ENCODE data around the gene ZNF276.
"Not testable (repeated sequence)": the region's sequence is repeated elsewhere in the genome, so short reads cannot be mapped to it uniquely, and the experiment has no call there.

ZNF276 gene

GRCh38 chr16:89765292-89765830 is 44.0 kb downstream of the ZNF276 start:
- H3K4me3 ChIP-seq (ENCODE audit: low read length) = no peak overlapping the region
- no peaks in the 10 kb centered on the region for H3K36me3 ChIP-seq (ENCODE audit: control insufficient read depth, insufficient read depth, low read length)
- no peaks in the 10 kb centered on the region for H3K4me1 ChIP-seq (ENCODE audit: control insufficient read depth, insufficient read depth, low read length)
- H3K27ac ChIP-seq (ENCODE audit: low read depth, low read length) = no peak overlapping the region
- no peak overlapping the region for H3K9ac ChIP-seq (ENCODE audit: low read length)
- H3K27me3 ChIP-seq (ENCODE audit: control insufficient read depth, insufficient read depth, low read length) = no peaks in the 10 kb centered on the region

GRCh38 chr16:89770367-89770766 is 49.0 kb downstream of the ZNF276 start:
- H3K4me1 ChIP-seq (ENCODE audit: control insufficient read depth, insufficient read depth, low read length) = no peaks in the 10 kb centered on the region
- no peaks in the 10 kb centered on the region for H3K36me3 ChIP-seq (ENCODE audit: control insufficient read depth, insufficient read depth, low read length)
- no peak overlapping the region for H3K4me3 ChIP-seq (ENCODE audit: low read length)

DNA sequence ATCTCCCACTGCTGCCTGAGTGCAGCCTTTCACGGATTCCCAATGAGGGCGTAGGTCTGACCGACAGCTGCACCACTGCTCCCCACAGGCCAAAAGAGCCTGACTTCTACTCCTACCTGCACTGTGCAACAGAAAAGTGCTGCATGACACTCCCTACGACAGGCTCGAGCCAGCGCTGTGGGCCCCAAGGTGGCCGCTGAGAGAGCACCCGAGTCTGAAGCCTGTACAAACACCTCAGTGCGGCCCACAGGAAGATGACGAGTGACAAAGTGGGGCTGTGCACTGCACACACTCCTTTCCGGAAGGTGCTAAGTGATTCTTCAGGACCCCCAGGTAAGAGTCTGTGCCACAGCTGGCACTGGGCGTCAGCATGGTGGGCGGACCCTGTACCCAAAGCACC is 53.9 kb downstream of the ZNF276 start:
- H3K4me1 ChIP-seq (ENCODE audit: control insufficient read depth, insufficient read depth, low read length) = no peaks in the 10 kb centered on the region
- no peaks in the 10 kb centered on the region for H3K36me3 ChIP-seq (ENCODE audit: control insufficient read depth, insufficient read depth, low read length)
- no peaks in the 10 kb centered on the region for H3K27me3 ChIP-seq (ENCODE audit: control insufficient read depth, insufficient read depth, low read length)
- H3K9ac ChIP-seq (ENCODE audit: low read length) = no peak overlapping the region
- H3K27ac ChIP-seq (ENCODE audit: low read depth, low read length) = no peak overlapping the region
- H3K4me3 ChIP-seq (ENCODE audit: low read length) = no peak overlapping the region

More at GRCh38 chr16:89770367-89770766, 49.0 kb downstream of the ZNF276 start:
- Histone ChIP-seq H3K27ac (ENCODE audit: low read depth, low read length) (no peak overlapping the region), H3K27me3 (ENCODE audit: control insufficient read depth, insufficient read depth, low read length) (no peaks in the 10 kb centered on the region), H3K9ac (ENCODE audit: low read length) (no peak overlapping the region)

- H3K36me3 ChIP-seq (ENCODE audit: control insufficient read depth, insufficient read depth, low read length); H3K4me3 ChIP-seq (ENCODE audit: low read length); H3K4me1 ChIP-seq (ENCODE audit: control insufficient read depth, insufficient read depth, low read length); H3K27me3 ChIP-seq (ENCODE audit: control insufficient read depth, insufficient read depth, low read length); H3K9ac ChIP-seq (ENCODE audit: low read length); H3K27ac ChIP-seq (ENCODE audit: low read depth, low read length): not testable (repeated sequence)
Observed at GRCh38 chr16:89778211-89778610, 56.9 kb downstream of the ZNF276 start.

DNA sequence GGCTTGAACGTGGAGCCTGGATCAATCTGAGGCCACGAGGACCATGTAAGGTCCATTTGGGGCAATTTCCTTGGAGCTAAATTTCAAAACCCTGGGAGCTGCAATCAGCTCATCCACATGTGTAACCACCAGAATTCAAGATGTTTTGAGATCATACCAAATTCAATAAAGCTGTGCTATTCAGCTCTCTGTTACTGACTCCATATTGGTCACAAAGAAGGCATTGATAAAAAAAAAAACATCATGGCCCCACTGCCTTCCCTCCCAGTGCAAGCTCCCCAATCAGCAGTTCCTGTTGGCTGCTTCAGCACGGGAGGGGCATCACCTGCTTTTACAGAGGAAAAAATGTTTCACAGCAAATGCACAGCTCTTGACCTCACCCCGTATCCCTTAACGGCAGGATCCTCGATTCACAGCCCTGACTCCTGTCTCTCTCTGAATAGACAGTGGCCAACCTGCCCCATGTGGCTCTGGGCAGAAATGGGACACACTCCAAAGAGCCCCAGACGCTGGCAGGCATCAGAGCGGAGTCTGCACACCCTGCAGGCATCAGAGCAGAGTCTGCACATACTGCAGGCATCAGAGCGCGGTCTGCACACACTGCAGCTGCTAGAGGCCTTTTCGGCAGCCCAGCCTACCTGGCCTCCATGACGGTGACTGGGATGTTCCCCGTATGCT is 58.0 kb downstream of the ZNF276 start:
- no peaks in the 10 kb centered on the region for H3K27me3 ChIP-seq (ENCODE audit: control insufficient read depth, insufficient read depth, low read length)
- no peak overlapping the region for H3K27ac ChIP-seq (ENCODE audit: low read depth, low read length)
- H3K36me3 ChIP-seq (ENCODE audit: control insufficient read depth, insufficient read depth, low read length) = no peaks in the 10 kb centered on the region
- no peak overlapping the region for H3K4me3 ChIP-seq (ENCODE audit: low read length)
- H3K4me1 ChIP-seq (ENCODE audit: control insufficient read depth, insufficient read depth, low read length) = no peaks in the 10 kb centered on the region
- H3K9ac ChIP-seq (ENCODE audit: low read length) = no peak overlapping the region

DNA sequence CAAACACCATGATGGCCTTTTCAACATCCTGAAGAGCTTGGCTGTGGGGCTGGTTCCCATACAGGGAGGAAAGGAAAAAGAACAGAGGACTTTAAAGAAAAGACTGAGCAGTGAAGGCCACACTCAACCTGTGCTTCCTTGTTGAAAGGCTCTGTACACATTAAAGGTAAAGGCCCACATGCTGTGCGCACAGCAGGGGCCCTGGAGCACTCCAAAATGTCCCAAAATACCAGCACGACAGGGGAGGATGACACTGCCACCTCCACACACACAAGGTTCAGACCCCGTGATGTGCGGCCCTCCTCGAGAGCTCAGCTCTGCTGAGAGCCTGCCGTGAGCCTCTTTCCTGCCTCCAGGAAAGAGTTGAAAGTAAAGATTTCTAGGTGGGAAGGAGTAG is 58.6 kb downstream of the ZNF276 start:
- no peak overlapping the region for H3K9ac ChIP-seq (ENCODE audit: low read length)
- H3K4me1 ChIP-seq (ENCODE audit: control insufficient read depth, insufficient read depth, low read length) = no peaks in the 10 kb centered on the region
- H3K36me3 ChIP-seq (ENCODE audit: control insufficient read depth, insufficient read depth, low read length) = no peaks in the 10 kb centered on the region
- no peaks in the 10 kb centered on the region for H3K27me3 ChIP-seq (ENCODE audit: control insufficient read depth, insufficient read depth, low read length)
- H3K27ac ChIP-seq (ENCODE audit: low read depth, low read length) = no peak overlapping the region
- H3K4me3 ChIP-seq (ENCODE audit: low read length) = no peak overlapping the region

GRCh38 chr16:89782489-89782888 is 61.2 kb downstream of the ZNF276 start:
- Histone ChIP-seq H3K36me3 (ENCODE audit: control insufficient read depth, insufficient read depth, low read length) (no peaks in the 10 kb centered on the region), H3K27me3 (ENCODE audit: control insufficient read depth, insufficient read depth, low read length) (no peaks in the 10 kb centered on the region), H3K4me3 (ENCODE audit: low read length) (no peak overlapping the region), H3K9ac (ENCODE audit: low read length) (no peak overlapping the region), H3K27ac (ENCODE audit: low read depth, low read length) (no peak overlapping the region), H3K4me1 (ENCODE audit: control insufficient read depth, insufficient read depth, low read length) (no peaks in the 10 kb centered on the region)

GRCh38 chr16:89783952-89784351 is 62.6 kb downstream of the ZNF276 start:
- not testable (repeated sequence) for H3K36me3 ChIP-seq (ENCODE audit: control insufficient read depth, insufficient read depth, low read length); H3K4me1 ChIP-seq (ENCODE audit: control insufficient read depth, insufficient read depth, low read length); H3K27ac ChIP-seq (ENCODE audit: low read depth, low read length); H3K4me3 ChIP-seq (ENCODE audit: low read length); H3K9ac ChIP-seq (ENCODE audit: low read length); H3K27me3 ChIP-seq (ENCODE audit: control insufficient read depth, insufficient read depth, low read length)

DNA sequence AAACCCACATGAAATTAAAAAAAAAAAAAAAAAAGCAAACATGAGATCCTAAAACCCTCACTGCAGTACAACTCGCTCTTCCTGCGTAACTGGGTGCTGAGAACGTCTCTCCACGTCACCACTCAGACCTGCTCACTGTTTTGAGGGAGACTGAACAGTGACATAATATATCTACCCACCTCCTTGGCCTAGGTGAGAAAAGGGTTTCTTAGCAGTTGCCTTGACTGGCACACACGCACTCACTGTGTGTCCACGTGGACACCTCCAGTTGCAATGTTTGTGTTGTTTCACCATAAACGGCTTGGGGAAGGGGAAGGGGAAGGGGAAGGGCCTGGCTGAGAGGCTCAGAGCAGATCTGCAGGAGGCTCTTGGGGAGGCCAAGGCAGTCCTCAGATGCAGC is 63.1 kb downstream of the ZNF276 start:
- H3K9ac ChIP-seq (ENCODE audit: low read length) = no peak overlapping the region
- H3K27me3 ChIP-seq (ENCODE audit: control insufficient read depth, insufficient read depth, low read length) = no peaks in the 10 kb centered on the region
- no peaks in the 10 kb centered on the region for H3K36me3 ChIP-seq (ENCODE audit: control insufficient read depth, insufficient read depth, low read length)
- H3K4me1 ChIP-seq (ENCODE audit: control insufficient read depth, insufficient read depth, low read length) = no peaks in the 10 kb centered on the region
- no peak overlapping the region for H3K27ac ChIP-seq (ENCODE audit: low read depth, low read length)
- H3K4me3 ChIP-seq (ENCODE audit: low read length) = no peak overlapping the region

DNA sequence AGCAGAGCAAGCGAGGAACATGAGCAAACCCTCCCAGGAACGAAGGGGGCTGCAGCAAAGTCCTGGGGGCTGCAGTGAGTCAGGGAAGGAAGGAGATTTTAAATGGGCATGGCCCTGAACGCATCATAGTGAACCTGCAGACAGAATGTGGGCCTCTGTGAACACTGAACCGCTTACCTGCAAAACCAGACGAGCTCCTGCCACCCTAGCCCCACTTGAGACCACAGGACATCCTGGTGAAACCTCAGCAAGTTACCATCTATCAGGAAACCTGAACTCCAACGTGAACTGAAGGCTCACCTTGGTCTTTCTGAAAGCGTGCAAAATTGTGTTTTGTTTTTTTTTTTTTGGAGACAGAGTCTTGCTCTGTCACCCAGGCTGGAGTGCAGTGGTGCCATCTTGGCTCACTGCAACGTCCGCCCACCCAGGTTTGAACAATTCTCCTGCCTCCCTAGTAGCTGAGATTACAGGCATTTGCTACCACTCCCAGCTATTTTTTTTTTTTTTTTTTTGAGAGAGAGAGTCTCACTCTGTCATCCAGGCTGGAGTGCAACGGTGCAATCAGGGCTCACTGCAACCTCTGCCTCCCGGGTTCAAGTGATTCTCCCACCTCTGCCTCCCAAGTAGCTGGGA is 64.3 kb downstream of the ZNF276 start:
- no peaks in the 10 kb centered on the region for H3K27me3 ChIP-seq (ENCODE audit: control insufficient read depth, insufficient read depth, low read length)
- no peaks in the 10 kb centered on the region for H3K4me1 ChIP-seq (ENCODE audit: control insufficient read depth, insufficient read depth, low read length)
- no peak overlapping the region for H3K9ac ChIP-seq (ENCODE audit: low read length)
- H3K4me3 ChIP-seq (ENCODE audit: low read length) = no peak overlapping the region
- no peak overlapping the region for H3K27ac ChIP-seq (ENCODE audit: low read depth, low read length)
- no peaks in the 10 kb centered on the region for H3K36me3 ChIP-seq (ENCODE audit: control insufficient read depth, insufficient read depth, low read length)

GRCh38 chr16:89786474-89787364 is 65.4 kb downstream of the ZNF276 start:
- Histone ChIP-seq H3K4me3 (ENCODE audit: low read length) (no peak overlapping the region), H3K27ac (ENCODE audit: low read depth, low read length) (no peak overlapping the region), H3K27me3 (ENCODE audit: control insufficient read depth, insufficient read depth, low read length) (no peaks in the 10 kb centered on the region), H3K36me3 (ENCODE audit: control insufficient read depth, insufficient read depth, low read length) (no peaks in the 10 kb centered on the region), H3K4me1 (ENCODE audit: control insufficient read depth, insufficient read depth, low read length) (no peaks in the 10 kb centered on the region), H3K9ac (ENCODE audit: low read length) (no peak overlapping the region)

DNA sequence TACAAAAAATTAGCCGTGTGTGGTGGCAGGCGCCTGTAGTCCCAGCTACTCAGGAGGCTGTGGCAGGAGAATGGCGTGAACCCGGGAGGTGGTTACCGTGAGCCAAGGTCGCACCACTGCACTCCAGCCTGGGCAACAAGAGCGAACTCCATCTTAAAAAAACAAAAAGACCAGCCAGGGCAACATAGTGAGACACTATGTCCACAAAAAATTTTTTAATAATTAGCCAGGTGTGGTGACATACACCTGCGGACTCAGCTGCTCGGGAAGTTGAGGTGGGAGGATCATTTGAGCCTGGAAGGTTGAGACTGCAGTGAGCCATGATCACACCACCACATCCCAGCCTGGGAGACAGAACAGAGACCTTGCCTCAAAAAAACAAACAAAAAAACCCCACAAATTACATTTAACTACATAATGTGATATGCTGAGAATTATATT is 66.0 kb downstream of the ZNF276 start:
- no peak overlapping the region for H3K27ac ChIP-seq (ENCODE audit: low read depth, low read length)
- H3K36me3 ChIP-seq (ENCODE audit: control insufficient read depth, insufficient read depth, low read length) = no peaks in the 10 kb centered on the region
- no peak overlapping the region for H3K9ac ChIP-seq (ENCODE audit: low read length)
- H3K27me3 ChIP-seq (ENCODE audit: control insufficient read depth, insufficient read depth, low read length) = no peaks in the 10 kb centered on the region
- H3K4me1 ChIP-seq (ENCODE audit: control insufficient read depth, insufficient read depth, low read length) = no peaks in the 10 kb centered on the region
- no peak overlapping the region for H3K4me3 ChIP-seq (ENCODE audit: low read length)
